ENCODE measurements around the gene ASTN2. TPM values are rescaled to one million over a fixed set of nuclear protein-coding genes. Genes with fewer than 3 reads are reported as not detected.
"Not testable (repeated sequence)": the region's sequence is repeated elsewhere in the genome, so short reads cannot be mapped to it uniquely, and the experiment has no call there.

Gene ASTN2
- total RNA-seq, 1 donor from 2014 or later, result 10.0 TPM

- H3K4me3 Mint-ChIP-seq (ENCODE audit: unreplicated experiment), result no peak overlapping the region
- no peak for TF ChIP-seq CTCF (IDR thresholded peaks at IDR 0.05; ENCODE audit: unreplicated experiment)
- no peak for DNase-seq (ENCODE audit: low spot score)
- H3K36me3 Mint-ChIP-seq (ENCODE audit: low read depth, unreplicated experiment), result no peaks in the 10 kb centered on the region
- H3K9me3 Mint-ChIP-seq (ENCODE audit: unreplicated experiment), result no peaks in the 10 kb centered on the region
- H3K27me3 Mint-ChIP-seq (ENCODE audit: unreplicated experiment), result peaks cover 1% of the 10 kb centered on the region
- H3K4me1 Mint-ChIP-seq (ENCODE audit: unreplicated experiment), result no peaks in the 10 kb centered on the region
- no peak overlapping the region for H3K27ac Mint-ChIP-seq (ENCODE audit: unreplicated experiment)
Observed at GRCh38 chr9:116456490-116457088, 958.3 kb downstream of the ASTN2 start.

- not testable (repeated sequence) for H3K36me3 Mint-ChIP-seq (ENCODE audit: low read depth, unreplicated experiment); DNase-seq (ENCODE audit: low spot score); H3K27ac Mint-ChIP-seq (ENCODE audit: unreplicated experiment); H3K9me3 Mint-ChIP-seq (ENCODE audit: unreplicated experiment); H3K4me1 Mint-ChIP-seq (ENCODE audit: unreplicated experiment); H3K27me3 Mint-ChIP-seq (ENCODE audit: unreplicated experiment); H3K4me3 Mint-ChIP-seq (ENCODE audit: unreplicated experiment)
Observed at GRCh38 chr9:116454539-116454938, 960.3 kb downstream of the ASTN2 start.

- no peak for TF ChIP-seq CTCF (IDR thresholded peaks at IDR 0.05; ENCODE audit: unreplicated experiment)
- H3K9me3 Mint-ChIP-seq (ENCODE audit: unreplicated experiment), result no peaks in the 10 kb centered on the region
- no peak for DNase-seq (ENCODE audit: low spot score)
- H3K36me3 Mint-ChIP-seq (ENCODE audit: low read depth, unreplicated experiment), result no peaks in the 10 kb centered on the region
- no peak overlapping the region for H3K27ac Mint-ChIP-seq (ENCODE audit: unreplicated experiment)
- H3K4me1 Mint-ChIP-seq (ENCODE audit: unreplicated experiment), result no peaks in the 10 kb centered on the region
- no peak overlapping the region for H3K4me3 Mint-ChIP-seq (ENCODE audit: unreplicated experiment)
- H3K27me3 Mint-ChIP-seq (ENCODE audit: unreplicated experiment), result peaks cover 1% of the 10 kb centered on the region
Observed at GRCh38 chr9:116453785-116454184, 961.1 kb downstream of the ASTN2 start.

- H3K27me3 Mint-ChIP-seq (ENCODE audit: unreplicated experiment), result peaks cover 1% of the 10 kb centered on the region
- no peaks in the 10 kb centered on the region for H3K36me3 Mint-ChIP-seq (ENCODE audit: low read depth, unreplicated experiment)
- no peak overlapping the region for H3K27ac Mint-ChIP-seq (ENCODE audit: unreplicated experiment)
- no peaks in the 10 kb centered on the region for H3K9me3 Mint-ChIP-seq (ENCODE audit: unreplicated experiment)
- H3K4me1 Mint-ChIP-seq (ENCODE audit: unreplicated experiment), result no peaks in the 10 kb centered on the region
- H3K4me3 Mint-ChIP-seq (ENCODE audit: unreplicated experiment), result no peak overlapping the region
- TF ChIP-seq CTCF (IDR thresholded peaks at IDR 0.05; ENCODE audit: unreplicated experiment), result no peak
- DNase-seq (ENCODE audit: low spot score), result no peak
Observed at GRCh38 chr9:116452634-116453033, 962.2 kb downstream of the ASTN2 start.

GRCh38 chr9:116452227-116452626 is 962.6 kb downstream of the ASTN2 start:
- TF ChIP-seq CTCF (IDR thresholded peaks at IDR 0.05; ENCODE audit: unreplicated experiment), result no peak

More at GRCh38 chr9:116452227-116452626, 962.6 kb downstream of the ASTN2 start:
- H3K4me3 Mint-ChIP-seq (ENCODE audit: unreplicated experiment), result no peak overlapping the region
- H3K36me3 Mint-ChIP-seq (ENCODE audit: low read depth, unreplicated experiment), result no peaks in the 10 kb centered on the region
- DNase-seq (ENCODE audit: low spot score), result no peak
- peaks cover 1% of the 10 kb centered on the region for H3K27me3 Mint-ChIP-seq (ENCODE audit: unreplicated experiment)
- H3K9me3 Mint-ChIP-seq (ENCODE audit: unreplicated experiment), result no peaks in the 10 kb centered on the region
- H3K4me1 Mint-ChIP-seq (ENCODE audit: unreplicated experiment), result no peaks in the 10 kb centered on the region
- H3K27ac Mint-ChIP-seq (ENCODE audit: unreplicated experiment), result no peak overlapping the region
